Hepatocyte (in vitro differentiated cells): ENCODE data around the gene HMGN4. TPM values are rescaled to one million over a fixed set of nuclear protein-coding genes. Genes with fewer than 3 reads are reported as not detected.
A peak's percentile ranks its signal among the peaks of the same experiment; 100 is the strongest.
"Not testable (repeated sequence)": the region's sequence is repeated elsewhere in the genome, so short reads cannot be mapped to it uniquely, and the experiment has no call there.

Experiments used
- DNase-seq: peaks from one replicate; pipeline ENCODE4 v3.0.0-alpha.2; 2016; ENCODE audit warnings: low spot score
- H2AFZ ChIP-seq: fragments of 200-600 bp; sonication (generic); 2 replicates; pipeline ENCODE4 v1.6.0; 2016; ENCODE audit warnings: antibody characterized with exemption, mild to moderate bottlenecking
- H3K27ac ChIP-seq: fragments of 200-600 bp; sonication (generic); 2 replicates; pipeline ENCODE4 v1.5.1; 2016; ENCODE audit warnings: mild to moderate bottlenecking
- H3K27me3 ChIP-seq: fragments of 200-600 bp; sonication (generic); 2 replicates; pipeline ENCODE4 v1.6.1; 2016
- H3K36me3 ChIP-seq: fragments of 200-600 bp; sonication (generic); replicated peaks from 2 replicates; pipeline ENCODE4 v1.5.1; 2016; ENCODE audit warnings: low read depth; ENCODE audit not compliant: insufficient read depth
- H3K4me1 ChIP-seq: fragments of 200-600 bp; sonication (generic); 2 replicates; pipeline ENCODE4 v1.5.1; 2016; ENCODE audit warnings: mild to moderate bottlenecking, moderate library complexity; ENCODE audit not compliant: insufficient read depth
- H3K4me2 ChIP-seq: fragments of 200-600 bp; sonication (generic); 2 replicates; pipeline ENCODE4 v1.6.0; 2016
- H3K4me3 ChIP-seq: fragments of 200-600 bp; sonication (generic); 2 replicates; pipeline ENCODE4 v1.5.1; 2016; ENCODE audit warnings: mild to moderate bottlenecking
- H3K79me2 ChIP-seq: fragments of 200-600 bp; sonication (generic); 2 replicates; pipeline ENCODE4 v1.6.0; 2017; ENCODE audit warnings: mild to moderate bottlenecking
- H3K9me2 ChIP-seq: fragments of 200-600 bp; sonication (generic); replicated peaks from 2 replicates; pipeline ENCODE4 v1.6.0; 2017; ENCODE audit warnings: mild to moderate bottlenecking; ENCODE audit not compliant: insufficient read depth
- H3K9me3 ChIP-seq: fragments of 200-600 bp; sonication (generic); 2 replicates; pipeline ENCODE4 v1.5.1; 2016; ENCODE audit warnings: low read depth, mild to moderate bottlenecking
- H4K20me1 ChIP-seq: fragments of 200-600 bp; sonication (generic); 2 replicates; pipeline ENCODE4 v1.6.0; 2016; ENCODE audit warnings: mild to moderate bottlenecking; ENCODE audit not compliant: insufficient read depth, poor library complexity, severe bottlenecking
- CTCF ChIP-seq: fragments of 200-600 bp; sonication (generic); IDR thresholded peaks from 2 replicates; pipeline ENCODE4 v1.5.1; 2016; ENCODE audit warnings: antibody characterized with exemption, mild to moderate bottlenecking; ENCODE audit not compliant: poor library complexity
- EZH2 ChIP-seq: fragments of 200-600 bp; sonication (generic); IDR thresholded peaks from 2 replicates; pipeline ENCODE4 v1.6.1; 2016; ENCODE audit warnings: antibody characterized with exemption, mild to moderate bottlenecking, borderline replicate concordance
- EZH2phosphoT487 ChIP-seq: fragments of 200-600 bp; sonication (generic); IDR thresholded peaks from one replicate; pipeline ENCODE4 v1.6.1; 2018; ENCODE audit warnings: antibody characterized with exemption, mild to moderate bottlenecking, low read depth, moderate library complexity; ENCODE audit not compliant: unreplicated experiment, severe bottlenecking
- WGBS: methylation state at CpG from one replicate; pipeline ENCODE4 v1.1.6; 2016; ENCODE audit warnings: low lambda C conversion rate; ENCODE audit errors: missing lambda C conversion rate; 5-methylcytosine and 5-hydroxymethylcytosine counted together
- polyA plus RNA-seq: library from polyadenylated mRNA; unstranded; fragments of >200 nt; fragmentation: Nextera tagmentation; extraction: Ambion mirVana; gene quantifications from 2 replicates; pipeline ENCODE4 v1.2.1, GENCODE V29; 2016
- total RNA-seq: library from RNA; depleted of rRNA; stranded (reverse); fragments of >200 nt; gene quantifications from 2 replicates; pipeline ENCODE4 v1.2.3, GENCODE V29; 2014

HMGN4 gene
- total and polyA plus RNA-seq, 2 experiments from 2014 or later, result 41.2 to 53.5 TPM

GRCh38 chr6:26502626-26503025 is 35.5 kb upstream of the HMGN4 start:
- peak overlapping the region; percentile 85 for H3K4me2 ChIP-seq
- no peak for DNase-seq
- TF ChIP-seq CTCF (no peak), EZH2phosphoT487 (no peak), EZH2 (no peak)

GRCh38 chr6:26507658-26508057 is 30.5 kb upstream of the HMGN4 start:
- no peaks in the 10 kb centered on the region for H3K4me1 ChIP-seq
- no peak overlapping the region for H3K27ac ChIP-seq
- no peak overlapping the region for H3K4me2 ChIP-seq
- H3K36me3 ChIP-seq, result no peaks in the 10 kb centered on the region
- DNase-seq, result no peak
- H4K20me1 ChIP-seq, result no peaks in the 10 kb centered on the region
- peaks cover 9% of the 10 kb centered on the region for H3K27me3 ChIP-seq
- no peaks in the 10 kb centered on the region for H3K79me2 ChIP-seq
- H3K9me2 ChIP-seq, result no peaks in the 10 kb centered on the region
- WGBS, result 88% methylated on average over 3 of the region's 3 CpGs
- H2AFZ ChIP-seq, result no peak overlapping the region
- TF ChIP-seq CTCF (no peak), EZH2phosphoT487 (no peak), EZH2 (no peak)
- H3K9me3 ChIP-seq, result no peaks in the 10 kb centered on the region
- no peak overlapping the region for H3K4me3 ChIP-seq

More at GRCh38 chr6:26502626-26503025, 35.5 kb upstream of the HMGN4 start:
- Histone ChIP-seq H3K27me3 (peaks cover 26% of the 10 kb centered on the region), H3K4me3 (no peak overlapping the region), H3K79me2 (no peaks in the 10 kb centered on the region), H3K27ac (no peak overlapping the region), H3K9me2 (no peaks in the 10 kb centered on the region), H3K36me3 (no peaks in the 10 kb centered on the region), H4K20me1 (no peaks in the 10 kb centered on the region), H3K4me1 (no peaks in the 10 kb centered on the region), H3K9me3 (no peaks in the 10 kb centered on the region), H2AFZ (no peak overlapping the region)
- WGBS, result 90% methylated on average over 3 of the region's 3 CpGs

- DNase-seq, H3K4me1 ChIP-seq, H3K4me3 ChIP-seq, H3K4me2 ChIP-seq, H3K27me3 ChIP-seq, H4K20me1 ChIP-seq, H2AFZ ChIP-seq, H3K27ac ChIP-seq, H3K9me2 ChIP-seq, H3K36me3 ChIP-seq, H3K9me3 ChIP-seq, H3K79me2 ChIP-seq: not testable (repeated sequence)
- WGBS, result 79% methylated on average over 6 of the region's 8 CpGs
Observed at GRCh38 chr6:26511033-26511432, 27.1 kb upstream of the HMGN4 start.

- DNase-seq, result peak; percentile 46
- TF ChIP-seq EZH2, result no peak
- TF ChIP-seq EZH2phosphoT487, result no peak
- TF ChIP-seq CTCF, result no peak
- Histone ChIP-seq H3K79me2 (no peaks in the 10 kb centered on the region), H2AFZ (no peak overlapping the region), H3K27ac (peak overlapping the region; percentile 78), H3K9me2 (no peaks in the 10 kb centered on the region), H4K20me1 (no peaks in the 10 kb centered on the region), H3K4me1 (peaks cover 4% of the 10 kb centered on the region), H3K27me3 (no peaks in the 10 kb centered on the region), H3K4me2 (peak overlapping the region; percentile 2), H3K9me3 (no peaks in the 10 kb centered on the region), H3K4me3 (no peak overlapping the region), H3K36me3 (no peaks in the 10 kb centered on the region)
- WGBS, result 33% methylated on average over 2 of the region's 2 CpGs
Observed at GRCh38 chr6:26514984-26515383, 23.2 kb upstream of the HMGN4 start.
